ENCODE results near the gene SMIM38. TPM values are rescaled to one million over a fixed set of nuclear protein-coding genes. Genes with fewer than 3 reads are reported as not detected.

SMIM38 gene
- polyA plus RNA-seq (2012; ENCODE audit: insufficient read depth, insufficient read length, low read depth): 0.76 TPM

DNA sequence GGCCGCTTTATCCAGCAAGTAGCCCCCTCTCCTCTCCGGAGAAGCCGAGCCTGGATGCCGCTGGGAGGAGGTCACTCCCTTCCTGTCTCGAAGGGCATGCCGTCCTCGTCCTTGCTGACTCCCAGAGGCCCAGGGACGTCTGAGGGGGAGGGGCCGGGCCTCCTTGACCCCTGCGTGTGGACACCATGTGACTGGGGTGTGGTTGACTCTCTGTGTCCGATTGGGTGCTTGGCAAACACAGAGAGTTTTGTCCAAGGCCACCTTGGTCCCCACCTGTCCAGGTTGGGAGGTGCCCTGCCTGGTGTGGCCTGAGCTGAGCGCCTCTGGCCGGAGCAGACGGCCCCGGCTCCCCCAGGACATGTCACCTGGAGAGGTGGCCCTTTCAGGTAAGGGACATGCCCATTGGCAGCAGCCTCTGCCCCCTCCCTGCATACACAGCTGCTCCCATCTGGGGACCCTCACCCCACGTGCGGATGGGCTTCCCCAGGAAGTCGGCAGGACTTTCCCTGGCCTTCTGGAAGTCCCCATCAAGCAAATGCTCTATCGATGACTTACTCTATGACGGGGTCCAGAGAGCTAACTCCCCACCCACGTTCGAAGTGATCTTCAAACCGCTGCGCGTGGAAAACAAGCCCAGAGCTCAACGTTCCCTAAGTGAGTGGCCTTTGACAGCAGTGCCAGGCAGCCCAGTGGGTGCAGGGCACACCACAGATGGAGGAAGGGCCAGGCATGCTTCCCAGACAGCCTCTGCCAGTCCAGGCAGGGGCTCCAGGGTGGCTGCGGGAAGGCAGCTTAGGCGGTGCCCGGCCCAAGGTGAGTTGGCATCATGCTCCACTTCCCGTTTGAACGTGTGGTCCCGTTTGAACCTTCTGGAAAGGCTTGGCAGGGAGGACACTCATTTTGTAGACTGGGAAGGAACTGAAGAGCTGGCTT is at the start of gene SMIM38:
Gene SMIM38, plus strand, starts transcription at position 634 of the 933 bp plus-strand sequence. CDS start 1,912 bp downstream, outside the sequence.
- no peak for DNase-seq
- no peaks in the 10 kb centered on the region for H3K36me3 ChIP-seq
- no peaks in the 10 kb centered on the region for H3K9me3 ChIP-seq
- H3K27me3 ChIP-seq: no peaks in the 10 kb centered on the region
- no peak within 1 kb of the TSS for H3K4me3 ChIP-seq (ENCODE audit: low read depth, low read length)
- TF ChIP-seq, protein P1, sequence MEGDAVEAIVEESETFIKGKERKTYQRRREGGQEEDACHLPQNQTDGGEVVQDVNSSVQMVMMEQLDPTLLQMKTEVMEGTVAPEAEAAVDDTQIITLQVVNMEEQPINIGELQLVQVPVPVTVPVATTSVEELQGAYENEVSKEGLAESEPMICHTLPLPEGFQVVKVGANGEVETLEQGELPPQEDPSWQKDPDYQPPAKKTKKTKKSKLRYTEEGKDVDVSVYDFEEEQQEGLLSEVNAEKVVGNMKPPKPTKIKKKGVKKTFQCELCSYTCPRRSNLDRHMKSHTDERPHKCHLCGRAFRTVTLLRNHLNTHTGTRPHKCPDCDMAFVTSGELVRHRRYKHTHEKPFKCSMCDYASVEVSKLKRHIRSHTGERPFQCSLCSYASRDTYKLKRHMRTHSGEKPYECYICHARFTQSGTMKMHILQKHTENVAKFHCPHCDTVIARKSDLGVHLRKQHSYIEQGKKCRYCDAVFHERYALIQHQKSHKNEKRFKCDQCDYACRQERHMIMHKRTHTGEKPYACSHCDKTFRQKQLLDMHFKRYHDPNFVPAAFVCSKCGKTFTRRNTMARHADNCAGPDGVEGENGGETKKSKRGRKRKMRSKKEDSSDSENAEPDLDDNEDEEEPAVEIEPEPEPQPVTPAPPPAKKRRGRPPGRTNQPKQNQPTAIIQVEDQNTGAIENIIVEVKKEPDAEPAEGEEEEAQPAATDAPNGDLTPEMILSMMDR (IDR thresholded peaks at IDR 0.05; ENCODE audit: low read depth, low read length): no peak
- peaks cover 35% of the 10 kb centered on the region for H3K4me1 ChIP-seq

DNA sequence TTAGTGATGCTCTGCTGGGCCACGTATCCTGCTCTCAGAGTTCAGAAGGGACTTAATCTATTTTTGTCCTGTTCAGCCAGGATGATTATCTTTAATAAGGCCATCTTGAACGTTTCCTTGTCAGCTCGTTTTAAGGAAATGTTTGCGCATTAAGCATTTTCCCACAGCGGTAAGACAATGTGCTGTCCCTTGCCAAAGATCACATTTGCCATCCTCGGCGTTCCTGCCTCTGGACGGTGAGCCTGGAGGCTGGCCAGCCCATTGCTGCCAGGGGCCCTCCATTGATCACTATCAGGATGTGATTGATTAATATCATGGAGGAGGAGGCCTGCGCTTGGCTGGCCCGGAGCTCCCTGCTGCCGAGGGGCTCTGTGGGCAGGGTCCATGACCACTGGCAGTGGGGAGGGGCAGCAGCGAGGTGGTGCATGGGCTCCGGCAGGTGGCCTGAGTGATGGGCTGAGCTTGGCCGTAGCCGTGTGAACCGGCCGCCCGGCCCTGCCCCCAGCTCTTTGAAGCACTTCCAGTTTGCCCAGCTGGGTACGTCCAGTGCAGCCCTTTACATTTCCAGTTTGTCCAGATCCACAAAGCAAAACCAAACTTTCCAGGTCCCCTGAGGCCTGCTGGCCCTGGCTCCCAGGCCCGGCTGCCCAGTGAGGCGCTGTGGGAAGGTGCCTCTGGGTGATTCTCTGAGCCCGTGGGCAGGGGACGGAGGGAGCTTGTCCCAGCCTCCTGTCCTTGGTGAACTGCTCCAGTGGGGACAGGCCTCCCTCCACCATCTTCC is 49.5 kb upstream of the SMIM38 start:
- DNase-seq: peak; percentile 54
- TF ChIP-seq, protein P1 (IDR thresholded peaks at IDR 0.05; ENCODE audit: low read depth, low read length): no peak; the same call in 1 of the 2 replicates
- H3K4me3 ChIP-seq (ENCODE audit: low read depth, low read length): peak overlapping the region; percentile 14
- no peaks in the 10 kb centered on the region; the same call in none of the 2 replicates for H3K9me3 ChIP-seq
- peaks cover 36% of the 10 kb centered on the region for H3K4me1 ChIP-seq
- H3K36me3 ChIP-seq: no peaks in the 10 kb centered on the region; the same call in 1 of the 2 replicates
- no peaks in the 10 kb centered on the region for H3K27me3 ChIP-seq

DNA sequence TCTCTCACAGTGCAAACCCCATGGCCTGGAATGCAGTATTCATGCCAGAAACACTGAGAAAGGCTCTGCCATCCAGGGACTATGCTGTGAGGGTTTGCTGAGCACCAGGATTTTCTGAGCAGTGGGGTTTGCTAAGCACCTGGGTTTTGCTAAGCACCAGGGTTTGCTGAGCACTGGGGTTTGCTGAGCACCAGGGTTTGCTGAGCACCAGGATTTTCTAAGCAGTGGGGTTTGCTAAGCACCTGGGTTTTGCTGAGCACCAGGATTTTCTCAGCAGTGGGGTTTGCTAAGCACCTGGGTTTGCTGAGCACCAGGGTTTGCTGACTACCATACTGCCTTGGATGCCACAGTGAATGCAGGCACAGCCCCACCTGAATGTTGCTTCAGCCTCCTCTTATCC is 48.3 kb upstream of the SMIM38 start:
- Histone ChIP-seq H3K27me3 (no peaks in the 10 kb centered on the region), H3K9me3 (no peaks in the 10 kb centered on the region; the same call in none of the 2 replicates), H3K36me3 (no peaks in the 10 kb centered on the region; the same call in 1 of the 2 replicates), H3K4me1 (peaks cover 29% of the 10 kb centered on the region), H3K4me3 (ENCODE audit: low read depth, low read length) (no peak overlapping the region)
- TF ChIP-seq, protein P1 (IDR thresholded peaks at IDR 0.05; ENCODE audit: low read depth, low read length): no peak
- DNase-seq: no peak

DNA sequence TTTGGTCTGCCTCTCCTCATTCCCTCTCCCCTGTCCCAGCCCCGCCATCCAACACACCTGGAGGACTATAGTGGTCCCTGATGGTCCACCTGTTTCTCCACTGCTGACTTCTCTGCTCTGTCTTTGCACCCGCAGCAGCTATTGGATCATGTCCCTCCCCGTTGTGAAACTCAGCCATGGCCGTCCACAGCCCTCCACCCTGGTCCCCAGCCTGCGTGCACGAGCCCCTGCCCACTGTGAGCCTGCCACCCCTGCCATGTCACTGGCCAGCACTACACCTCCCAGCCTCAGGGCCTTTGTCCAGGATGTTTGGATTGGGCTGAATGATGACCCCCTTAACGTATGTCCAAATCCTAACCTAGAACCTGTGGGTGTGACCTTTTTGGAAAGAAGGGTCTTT is 47.7 kb upstream of the SMIM38 start:
- Histone ChIP-seq H3K27me3 (no peaks in the 10 kb centered on the region), H3K4me3 (ENCODE audit: low read depth, low read length) (no peak overlapping the region), H3K9me3 (no peaks in the 10 kb centered on the region; the same call in none of the 2 replicates), H3K4me1 (peaks cover 23% of the 10 kb centered on the region), H3K36me3 (no peaks in the 10 kb centered on the region; the same call in 1 of the 2 replicates)
- DNase-seq: no peak
- TF ChIP-seq, protein P1 (IDR thresholded peaks at IDR 0.05; ENCODE audit: low read depth, low read length): no peak

DNA sequence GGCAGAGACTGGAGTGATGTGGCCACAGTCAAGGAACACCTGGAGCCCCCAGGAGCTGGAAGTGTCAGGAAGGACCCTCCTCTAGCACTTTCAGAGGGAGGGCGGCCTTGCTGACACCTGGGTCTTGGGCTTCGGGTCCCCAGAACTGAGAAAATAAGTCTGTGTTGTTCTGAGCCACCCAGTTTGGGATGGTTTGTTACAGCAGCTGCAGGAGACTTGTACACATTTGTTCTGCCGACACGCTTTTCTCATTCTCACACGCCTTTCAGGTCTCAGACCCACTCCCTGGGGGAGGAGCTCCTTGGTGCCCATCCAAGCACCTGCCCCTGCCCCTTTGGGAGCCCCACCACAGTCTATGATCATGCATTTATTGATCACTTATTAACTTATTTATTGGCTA is 47.2 kb upstream of the SMIM38 start:
- TF ChIP-seq, protein P1 (IDR thresholded peaks at IDR 0.05; ENCODE audit: low read depth, low read length): no peak
- Histone ChIP-seq H3K4me1 (peaks cover 23% of the 10 kb centered on the region), H3K4me3 (ENCODE audit: low read depth, low read length) (no peak overlapping the region), H3K36me3 (no peaks in the 10 kb centered on the region; the same call in 1 of the 2 replicates), H3K27me3 (no peaks in the 10 kb centered on the region), H3K9me3 (no peaks in the 10 kb centered on the region; the same call in none of the 2 replicates)
- no peak for DNase-seq
